ENCODE data around the gene CHD9.

The CHD9 gene

GRCh38 chr16:53099318-53100130, 44.7 kb downstream of the CHD9 start (continued):
- TF ChIP-seq CSRNP3 (CRISPR knock-in tag; IDR thresholded peaks at IDR 0.05): no peak
- TF ChIP-seq CREB5 (CRISPR knock-in tag; IDR thresholded peaks at IDR 0.05; ENCODE audit: low read depth): no peak
- no peak for TF ChIP-seq ZNF8 (CRISPR knock-in tag; IDR thresholded peaks at IDR 0.05)
- peak; percentile 48; the same call in 1 of the 2 replicates for TF ChIP-seq PATZ1 (CRISPR knock-in tag; IDR thresholded peaks at IDR 0.05; ENCODE audit: borderline replicate concordance)
- peak; percentile 77 for TF ChIP-seq TCF4 (CRISPR knock-in tag; IDR thresholded peaks at IDR 0.05; ENCODE audit: borderline replicate concordance)

GRCh38 chr16:53100131-53100748, 45.4 kb downstream of the CHD9 start:
- TF ChIP-seq OSR1 (CRISPR knock-in tag; IDR thresholded peaks at IDR 0.05): no peak
- no peak for TF ChIP-seq RARB (CRISPR knock-in tag; IDR thresholded peaks at IDR 0.05)
- no peak for TF ChIP-seq TSHZ2 (CRISPR knock-in tag; IDR thresholded peaks at IDR 0.05)
- no peak for TF ChIP-seq CREB5 (CRISPR knock-in tag; IDR thresholded peaks at IDR 0.05; ENCODE audit: low read depth)
- TF ChIP-seq SNAI2 (CRISPR knock-in tag; IDR thresholded peaks at IDR 0.05): no peak
- no peak for TF ChIP-seq TOX (CRISPR knock-in tag; IDR thresholded peaks at IDR 0.05; ENCODE audit: borderline replicate concordance)
- TF ChIP-seq ZNF70 (CRISPR knock-in tag; IDR thresholded peaks at IDR 0.05): no peak
- no peak for TF ChIP-seq ESRRG (CRISPR knock-in tag; IDR thresholded peaks at IDR 0.05)
- TF ChIP-seq TCF4 (CRISPR knock-in tag; IDR thresholded peaks at IDR 0.05; ENCODE audit: borderline replicate concordance): no peak
- TF ChIP-seq BACH2 (CRISPR knock-in tag; IDR thresholded peaks at IDR 0.05; ENCODE audit: borderline replicate concordance): no peak
- no peak for TF ChIP-seq ZNF565 (CRISPR knock-in tag; conservative IDR thresholded peaks at IDR 0.05; ENCODE audit: low read depth)
- TF ChIP-seq ISL1 (CRISPR knock-in tag; IDR thresholded peaks at IDR 0.05): no peak
- TF ChIP-seq ZFP30 (CRISPR knock-in tag; IDR thresholded peaks at IDR 0.05): no peak
- TF ChIP-seq CSDC2 (CRISPR knock-in tag; IDR thresholded peaks at IDR 0.05): no peak
- TF ChIP-seq ZNF8 (CRISPR knock-in tag; IDR thresholded peaks at IDR 0.05): no peak
- no peak for TF ChIP-seq PATZ1 (CRISPR knock-in tag; IDR thresholded peaks at IDR 0.05; ENCODE audit: borderline replicate concordance)
- no peak for TF ChIP-seq ZFP3 (CRISPR knock-in tag; IDR thresholded peaks at IDR 0.05)
- no peak for ATAC-seq

Data from SK-N-SH treated with all-trans-retinoic acid at 6 μM for 48 hours (cell line).